OCI-LY7 (cell line): ENCODE results near the gene EGFL8.

ENCODE experiments used
- EZH2phosphoT487 ChIP-seq: fragments of 200-600 bp; sonication (generic); IDR thresholded peaks from 2 replicates; pipeline ENCODE4 v1.6.1; 2018; ENCODE audit warnings: low read depth, borderline replicate concordance, mild to moderate bottlenecking, mixed run types, antibody characterized with exemption, low read length, moderate library complexity, mixed read lengths
- TF ChIP-seq, protein P1 (sequence below): fragments of 200-600 bp; sonication (generic); conservative IDR thresholded peaks from 2 replicates; pipeline ENCODE4 v1.5.1; 2014; ENCODE audit warnings: mild to moderate bottlenecking, antibody characterized with exemption, low read length, moderate library complexity, mixed read lengths

DNA sequence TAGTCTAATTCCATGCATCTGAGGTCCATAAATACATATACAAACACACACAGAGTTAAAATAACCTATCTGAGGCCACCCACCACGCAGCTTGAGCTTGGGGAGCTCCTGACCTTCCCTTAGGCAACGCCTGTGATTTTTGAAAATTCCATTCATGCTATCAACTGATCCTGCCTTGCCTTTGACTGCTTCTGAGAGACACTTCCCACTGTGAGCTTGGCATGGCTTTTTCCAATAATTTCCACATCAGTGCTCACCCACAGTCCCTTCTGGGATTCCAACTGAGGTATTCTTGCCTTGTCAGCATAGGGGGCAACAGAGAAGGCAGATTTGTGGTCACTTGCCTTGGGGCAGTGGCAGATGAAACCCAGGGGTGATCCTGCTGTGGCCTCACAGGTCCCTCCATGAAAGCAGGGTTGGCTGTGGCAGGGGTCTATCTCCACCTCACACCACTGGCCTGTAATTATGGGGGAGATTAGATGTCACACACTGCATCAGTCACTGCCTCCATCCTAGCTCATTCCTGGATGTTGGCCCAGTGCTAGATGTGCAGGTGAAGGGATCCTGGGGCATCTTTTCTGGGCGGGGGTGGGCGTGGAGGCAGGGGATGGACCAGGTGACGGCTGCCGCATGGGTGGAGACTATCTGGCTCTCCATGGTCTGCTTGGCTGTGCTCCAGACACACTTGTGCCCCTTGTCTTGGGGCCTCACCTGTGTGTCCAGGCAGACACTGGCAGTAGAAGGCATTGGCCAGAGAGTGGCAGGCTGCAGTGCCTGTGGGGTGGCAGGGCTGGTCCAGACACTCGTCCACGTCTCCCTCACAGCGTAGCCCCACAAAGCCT, 39.3 kb downstream of the EGFL8 start:
- TF ChIP-seq, protein P1, sequence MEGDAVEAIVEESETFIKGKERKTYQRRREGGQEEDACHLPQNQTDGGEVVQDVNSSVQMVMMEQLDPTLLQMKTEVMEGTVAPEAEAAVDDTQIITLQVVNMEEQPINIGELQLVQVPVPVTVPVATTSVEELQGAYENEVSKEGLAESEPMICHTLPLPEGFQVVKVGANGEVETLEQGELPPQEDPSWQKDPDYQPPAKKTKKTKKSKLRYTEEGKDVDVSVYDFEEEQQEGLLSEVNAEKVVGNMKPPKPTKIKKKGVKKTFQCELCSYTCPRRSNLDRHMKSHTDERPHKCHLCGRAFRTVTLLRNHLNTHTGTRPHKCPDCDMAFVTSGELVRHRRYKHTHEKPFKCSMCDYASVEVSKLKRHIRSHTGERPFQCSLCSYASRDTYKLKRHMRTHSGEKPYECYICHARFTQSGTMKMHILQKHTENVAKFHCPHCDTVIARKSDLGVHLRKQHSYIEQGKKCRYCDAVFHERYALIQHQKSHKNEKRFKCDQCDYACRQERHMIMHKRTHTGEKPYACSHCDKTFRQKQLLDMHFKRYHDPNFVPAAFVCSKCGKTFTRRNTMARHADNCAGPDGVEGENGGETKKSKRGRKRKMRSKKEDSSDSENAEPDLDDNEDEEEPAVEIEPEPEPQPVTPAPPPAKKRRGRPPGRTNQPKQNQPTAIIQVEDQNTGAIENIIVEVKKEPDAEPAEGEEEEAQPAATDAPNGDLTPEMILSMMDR: no peak
- TF ChIP-seq EZH2phosphoT487: no peak
